ENCODE measurements around the gene EPN2. TPM values are rescaled to one million over a fixed set of nuclear protein-coding genes. Genes with fewer than 3 reads are reported as not detected.

Gene EPN2
- total and polyA plus RNA-seq, 4 donors: 46.6 to 114 (median 84.0) TPM

DNA sequence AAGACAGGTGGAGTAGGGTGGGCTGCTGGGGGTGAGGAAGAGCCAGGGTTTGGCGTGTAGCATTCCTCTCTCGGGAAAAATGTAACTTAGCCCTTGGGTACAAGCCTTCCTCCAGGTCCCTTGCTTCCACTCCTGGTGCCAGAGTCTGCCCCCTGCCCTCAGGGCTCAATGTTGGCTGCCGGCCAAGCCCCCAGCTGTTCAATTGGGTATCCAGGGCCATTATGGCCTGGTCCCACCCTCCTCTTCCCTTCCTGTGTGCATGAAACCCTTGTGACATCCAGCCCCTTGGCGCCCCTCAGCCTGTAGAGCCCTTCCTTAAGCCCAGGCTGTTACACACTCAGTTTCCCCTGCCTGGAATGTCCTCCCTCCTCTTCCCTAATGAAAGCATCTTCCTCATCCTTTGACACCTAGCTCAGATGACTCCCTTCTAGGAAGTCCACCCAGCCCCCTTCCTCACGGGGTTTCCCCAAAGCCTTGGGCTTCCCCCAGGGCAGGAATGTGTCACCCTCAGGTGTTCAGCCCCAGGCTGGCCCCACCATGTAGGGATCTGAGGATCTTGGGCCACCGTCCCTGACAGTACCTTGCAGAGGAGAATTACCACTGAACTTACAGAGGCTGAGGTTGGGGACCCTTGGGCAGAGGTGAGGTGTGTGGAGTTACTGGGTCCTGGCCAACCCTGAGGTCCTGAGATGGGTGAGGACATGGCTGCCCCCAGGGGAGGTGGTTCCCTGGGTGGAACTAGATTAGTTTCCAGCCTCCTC, 95.4 kb downstream of the EPN2 start:
- DNase-seq (ENCODE audit: low read depth in 4 of 6, low spot score in 6 of 6): no peak
- H3K4me1 ChIP-seq (ENCODE audit: control insufficient read depth, insufficient read depth, low read length): peaks cover 26% of the 10 kb centered on the region
- no peaks in the 10 kb centered on the region for H3K9me3 ChIP-seq (ENCODE audit: control insufficient read depth, insufficient read depth, low read length)
- no peaks in the 10 kb centered on the region for H3K27me3 ChIP-seq (ENCODE audit: control insufficient read depth, insufficient read depth, low read length)
- 81% methylated on average over 4 of the region's 6 CpGs for WGBS (ENCODE audit: insufficient coverage)
- no peak overlapping the region for H3K27ac ChIP-seq (ENCODE audit: low read depth, low read length)
- peaks cover 76% of the 10 kb centered on the region for H3K36me3 ChIP-seq (ENCODE audit: control insufficient read depth, insufficient read depth, low read length)
- no peak overlapping the region for H3K4me3 ChIP-seq (ENCODE audit: low read depth, low read length)

- no peak for DNase-seq (ENCODE audit: low read depth in 4 of 6, low spot score in 6 of 6)
- peaks cover 77% of the 10 kb centered on the region for H3K36me3 ChIP-seq (ENCODE audit: control insufficient read depth, insufficient read depth, low read length)
- H3K27me3 ChIP-seq (ENCODE audit: control insufficient read depth, insufficient read depth, low read length): no peaks in the 10 kb centered on the region
- H3K4me3 ChIP-seq (ENCODE audit: low read depth, low read length): no peak overlapping the region
- H3K4me1 ChIP-seq (ENCODE audit: control insufficient read depth, insufficient read depth, low read length): peaks cover 29% of the 10 kb centered on the region
- no peak overlapping the region for H3K27ac ChIP-seq (ENCODE audit: low read depth, low read length)
- 75% methylated on average over 1 of the region's 1 CpG for WGBS (ENCODE audit: insufficient coverage)
- no peaks in the 10 kb centered on the region for H3K9me3 ChIP-seq (ENCODE audit: control insufficient read depth, insufficient read depth, low read length)
Observed at GRCh38 chr17:19333132-19333440, 95.9 kb downstream of the EPN2 start.

DNA sequence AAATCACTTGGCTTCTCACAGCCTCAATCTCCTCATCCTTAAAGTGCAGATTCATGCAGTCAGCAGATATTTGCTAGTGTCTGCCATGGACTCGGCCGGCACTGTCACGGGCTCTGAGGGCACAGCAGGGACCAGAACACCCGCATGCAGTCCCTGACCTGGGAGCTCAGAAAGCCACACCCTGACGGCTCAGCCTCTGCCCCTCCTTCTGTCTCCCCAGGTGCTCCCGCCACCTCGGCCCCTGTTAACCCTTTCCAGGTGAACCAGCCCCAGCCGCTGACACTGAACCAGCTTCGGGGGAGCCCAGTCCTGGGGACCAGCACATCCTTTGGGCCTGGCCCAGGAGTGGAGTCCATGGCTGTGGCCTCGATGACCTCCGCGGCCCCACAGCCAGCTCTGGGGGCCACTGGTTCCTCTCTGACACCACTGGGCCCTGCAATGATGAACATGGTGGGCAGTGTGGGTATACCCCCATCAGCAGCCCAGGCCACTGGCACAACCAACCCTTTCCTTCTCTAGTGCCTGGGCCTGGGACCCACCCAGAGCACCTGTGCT, 96.6 kb downstream of the EPN2 start:
- 81% methylated on average over 12 of the region's 12 CpGs for WGBS (ENCODE audit: insufficient coverage)
- no peak overlapping the region for H3K4me3 ChIP-seq (ENCODE audit: low read depth, low read length)
- no peak overlapping the region for H3K27ac ChIP-seq (ENCODE audit: low read depth, low read length)
- H3K4me1 ChIP-seq (ENCODE audit: control insufficient read depth, insufficient read depth, low read length): peaks cover 35% of the 10 kb centered on the region
- no peak for DNase-seq (ENCODE audit: low read depth in 4 of 6, low spot score in 6 of 6)
- no peaks in the 10 kb centered on the region for H3K27me3 ChIP-seq (ENCODE audit: control insufficient read depth, insufficient read depth, low read length)
- no peaks in the 10 kb centered on the region for H3K9me3 ChIP-seq (ENCODE audit: control insufficient read depth, insufficient read depth, low read length)
- peaks cover 72% of the 10 kb centered on the region for H3K36me3 ChIP-seq (ENCODE audit: control insufficient read depth, insufficient read depth, low read length)

- peaks cover 35% of the 10 kb centered on the region for H3K4me1 ChIP-seq (ENCODE audit: control insufficient read depth, insufficient read depth, low read length)
- H3K27ac ChIP-seq (ENCODE audit: low read depth, low read length): no peak overlapping the region
- no peak overlapping the region for H3K4me3 ChIP-seq (ENCODE audit: low read depth, low read length)
- H3K36me3 ChIP-seq (ENCODE audit: control insufficient read depth, insufficient read depth, low read length): peaks cover 66% of the 10 kb centered on the region
- H3K27me3 ChIP-seq (ENCODE audit: control insufficient read depth, insufficient read depth, low read length): no peaks in the 10 kb centered on the region
- no peaks in the 10 kb centered on the region for H3K9me3 ChIP-seq (ENCODE audit: control insufficient read depth, insufficient read depth, low read length)
- 89% methylated on average over 4 of the region's 6 CpGs for WGBS (ENCODE audit: insufficient coverage)
- DNase-seq (ENCODE audit: low read depth in 4 of 6, low spot score in 6 of 6): no peak
Observed at GRCh38 chr17:19334331-19334730, 97.2 kb downstream of the EPN2 start.

GRCh38 chr17:19335951-19336631, 98.9 kb downstream of the EPN2 start:
- DNase-seq (ENCODE audit: low read depth in 4 of 6, low spot score in 6 of 6): no peak
- peaks cover 36% of the 10 kb centered on the region for H3K4me1 ChIP-seq (ENCODE audit: control insufficient read depth, insufficient read depth, low read length)
- H3K36me3 ChIP-seq (ENCODE audit: control insufficient read depth, insufficient read depth, low read length): peaks cover 60% of the 10 kb centered on the region
- WGBS (ENCODE audit: insufficient coverage): 87% methylated on average over 13 of the region's 18 CpGs
- no peak overlapping the region for H3K27ac ChIP-seq (ENCODE audit: low read depth, low read length)
- H3K27me3 ChIP-seq (ENCODE audit: control insufficient read depth, insufficient read depth, low read length): no peaks in the 10 kb centered on the region
- H3K4me3 ChIP-seq (ENCODE audit: low read depth, low read length): no peak overlapping the region
- no peaks in the 10 kb centered on the region for H3K9me3 ChIP-seq (ENCODE audit: control insufficient read depth, insufficient read depth, low read length)

- DNase-seq (ENCODE audit: low read depth in 4 of 6, low spot score in 6 of 6): peak in 1 of 6 donors; percentile 86
- H3K4me3 ChIP-seq (ENCODE audit: low read depth, low read length): no peak overlapping the region
- H3K27ac ChIP-seq (ENCODE audit: low read depth, low read length): no peak overlapping the region
- H3K36me3 ChIP-seq (ENCODE audit: control insufficient read depth, insufficient read depth, low read length): peaks cover 55% of the 10 kb centered on the region
- peaks cover 38% of the 10 kb centered on the region for H3K4me1 ChIP-seq (ENCODE audit: control insufficient read depth, insufficient read depth, low read length)
- WGBS (ENCODE audit: insufficient coverage): 55% methylated on average over 20 of the region's 21 CpGs
- H3K9me3 ChIP-seq (ENCODE audit: control insufficient read depth, insufficient read depth, low read length): no peaks in the 10 kb centered on the region
- H3K27me3 ChIP-seq (ENCODE audit: control insufficient read depth, insufficient read depth, low read length): no peaks in the 10 kb centered on the region
Observed at GRCh38 chr17:19336938-19337711, 100.0 kb downstream of the EPN2 start.

GRCh38 chr17:19337712-19338023, 100.5 kb downstream of the EPN2 start:
- 44% methylated on average over 1 of the region's 2 CpGs for WGBS (ENCODE audit: insufficient coverage)
- H3K27me3 ChIP-seq (ENCODE audit: control insufficient read depth, insufficient read depth, low read length): no peaks in the 10 kb centered on the region
- H3K36me3 ChIP-seq (ENCODE audit: control insufficient read depth, insufficient read depth, low read length): peaks cover 54% of the 10 kb centered on the region
- H3K4me3 ChIP-seq (ENCODE audit: low read depth, low read length): no peak overlapping the region
- no peak for DNase-seq (ENCODE audit: low read depth in 4 of 6, low spot score in 6 of 6)
- H3K4me1 ChIP-seq (ENCODE audit: control insufficient read depth, insufficient read depth, low read length): peaks cover 39% of the 10 kb centered on the region
- peak overlapping the region; percentile 40 for H3K27ac ChIP-seq (ENCODE audit: low read depth, low read length)
- no peaks in the 10 kb centered on the region for H3K9me3 ChIP-seq (ENCODE audit: control insufficient read depth, insufficient read depth, low read length)

DNA sequence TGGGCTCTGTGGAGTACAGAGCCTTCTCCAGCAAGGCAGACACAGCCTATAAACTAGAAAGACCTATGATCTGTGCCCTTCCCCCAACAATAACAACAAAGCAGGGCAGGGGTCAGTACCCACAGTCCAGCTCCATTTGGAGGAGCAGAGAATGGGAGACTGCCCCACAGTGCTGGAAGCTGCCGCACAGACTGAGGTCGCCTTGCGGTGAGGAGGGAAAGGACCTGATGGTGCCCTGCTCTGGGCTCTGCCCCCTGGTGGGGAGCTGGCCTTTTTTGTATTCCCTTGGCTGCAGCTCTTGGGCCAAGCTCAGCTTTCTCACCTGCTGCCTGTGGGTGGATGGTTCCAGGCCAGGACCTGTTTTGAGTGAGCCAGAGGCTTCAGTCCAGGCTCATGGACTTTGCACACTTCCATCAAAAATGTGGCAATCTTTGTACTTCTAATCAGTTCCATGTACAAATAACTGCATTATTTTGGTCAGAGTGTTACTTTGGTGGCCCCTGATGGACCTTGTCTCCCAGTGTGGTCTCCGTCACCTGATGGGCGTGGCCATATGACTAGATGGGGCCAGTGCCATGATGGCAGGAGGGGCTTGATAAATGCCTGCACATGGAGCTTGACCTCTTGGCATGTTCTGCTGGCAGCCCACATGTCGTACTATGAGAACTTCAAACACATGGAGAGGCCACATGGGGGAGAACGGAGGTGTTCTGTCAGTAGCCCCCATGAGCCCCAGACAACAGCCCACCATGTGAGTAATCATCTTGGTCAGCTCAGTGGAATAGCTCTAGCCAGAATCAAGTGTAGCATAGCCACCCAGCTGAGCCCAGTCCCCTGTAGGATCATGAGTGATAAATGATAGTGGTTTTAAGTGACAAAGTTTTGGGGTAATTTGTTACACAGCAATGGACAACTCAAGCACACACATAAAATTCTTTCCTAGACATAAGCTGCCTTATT, 101.1 kb downstream of the EPN2 start:
- H3K9me3 ChIP-seq (ENCODE audit: control insufficient read depth, insufficient read depth, low read length): no peaks in the 10 kb centered on the region
- H3K27me3 ChIP-seq (ENCODE audit: control insufficient read depth, insufficient read depth, low read length): no peaks in the 10 kb centered on the region
- peaks cover 45% of the 10 kb centered on the region for H3K4me1 ChIP-seq (ENCODE audit: control insufficient read depth, insufficient read depth, low read length)
- H3K27ac ChIP-seq (ENCODE audit: low read depth, low read length): peak overlapping the region; percentile 40
- no peak for DNase-seq (ENCODE audit: low read depth in 4 of 6, low spot score in 6 of 6)
- no peak overlapping the region for H3K4me3 ChIP-seq (ENCODE audit: low read depth, low read length)
- WGBS (ENCODE audit: insufficient coverage): 69% methylated on average over 7 of the region's 7 CpGs
- peaks cover 53% of the 10 kb centered on the region for H3K36me3 ChIP-seq (ENCODE audit: control insufficient read depth, insufficient read depth, low read length)

- WGBS (ENCODE audit: insufficient coverage): 0% methylated on average over 1 of the region's 2 CpGs
- Histone ChIP-seq H3K9me3 (ENCODE audit: control insufficient read depth, insufficient read depth, low read length) (no peaks in the 10 kb centered on the region), H3K4me1 (ENCODE audit: control insufficient read depth, insufficient read depth, low read length) (peaks cover 54% of the 10 kb centered on the region), H3K36me3 (ENCODE audit: control insufficient read depth, insufficient read depth, low read length) (peaks cover 53% of the 10 kb centered on the region), H3K27me3 (ENCODE audit: control insufficient read depth, insufficient read depth, low read length) (no peaks in the 10 kb centered on the region), H3K4me3 (ENCODE audit: low read depth, low read length) (no peak overlapping the region), H3K27ac (ENCODE audit: low read depth, low read length) (no peak overlapping the region)
- DNase-seq (ENCODE audit: low read depth in 4 of 6, low spot score in 6 of 6): no peak
Observed at GRCh38 chr17:19339341-19339815, 102.2 kb downstream of the EPN2 start.

Data from spinal cord (tissue), 10 donors.